K562 (cell line): ENCODE results near the gene IRAK2.
"Not testable (repeated sequence)": the region's sequence is repeated elsewhere in the genome, so short reads cannot be mapped to it uniquely, and the experiment has no call there.

ENCODE experiments used
- CREB3L1 ChIP-seq: fragments of 450-650 bp; IDR thresholded peaks from 2 replicates; pipeline ENCODE4 v1.6.1; 2014; ENCODE audit warnings: low read depth, mild to moderate bottlenecking, moderate library complexity, borderline replicate concordance
- EGR1 ChIP-seq: fragments of 450-650 bp; conservative IDR thresholded peaks from 2 replicates; pipeline ENCODE4 v1.6.1; 2017; ENCODE audit warnings: mild to moderate bottlenecking
- JUN ChIP-seq, 2 experiments: sonication (generic) in 1 of 2; formaldehyde crosslinking in 1 of 2; IDR thresholded peaks; 2 replicates each; pipeline versions ENCODE4 v1.6.1 to v1.8.0; 2012 to 2022; ENCODE audit warnings: borderline replicate concordance in 2 of 2, mild to moderate bottlenecking in 2 of 2, improper control_type of control experiment in 1 of 2, low read depth in 1 of 2, low read length in 1 of 2, missing genetic modification reagents in 1 of 2
- NELFE ChIP-seq: IDR thresholded peaks from 2 replicates; pipeline ENCODE4 v1.6.1; 2011; ENCODE audit warnings: mild to moderate bottlenecking; ENCODE audit not compliant: insufficient read depth, insufficient read length
- SIN3A ChIP-seq, 2 experiments: fragments of 150-350 bp in 1 of 2; IDR thresholded peaks; 2 replicates each; pipeline ENCODE4 v1.6.1; 2011 to 2016; ENCODE audit warnings: borderline replicate concordance in 2 of 2, low read depth in 2 of 2, low read length in 2 of 2, mild to moderate bottlenecking in 2 of 2, moderate library complexity in 2 of 2; ENCODE audit not compliant: control insufficient read depth in 1 of 2
- ZNF609 ChIP-seq: sonication (generic); formaldehyde crosslinking; IDR thresholded peaks from 2 replicates; pipeline ENCODE4 v1.8.1; 2023; ENCODE audit warnings: missing genetic modification reagents, mild to moderate bottlenecking, borderline replicate concordance

- not testable (repeated sequence) for TF ChIP-seq NELFE; CREB3L1; JUN (IDR thresholded peaks at IDR 0.05; ENCODE audit: borderline replicate concordance, low read depth, low read length); JUN (CRISPR knock-in tag; IDR thresholded peaks at IDR 0.05; ENCODE audit: borderline replicate concordance); SIN3A (IDR thresholded peaks at IDR 0.05; ENCODE audit: borderline replicate concordance in 2 of 2, control insufficient read depth in 1 of 2, low read depth in 2 of 2, low read length in 2 of 2); EGR1; ZNF609 (CRISPR knock-in tag)
Observed at GRCh38 chr3:10135872-10136271, 28.8 kb upstream of the IRAK2 start.
